DMS 273 (cell line): ENCODE results near the gene NDUFB10.

Source experiments
- DNase-seq: peaks from one replicate; lab custom pipeline; 2025; ENCODE audit not compliant: unreplicated experiment; lab: John Stamatoyannopoulos, UW

The NDUFB10 gene

GRCh38 chr16:1965396-1966001 lies 6.2 kb downstream of the NDUFB10 start:
- peak; percentile 55 for DNase-seq

GRCh38 chr16:1966460-1966859 lies 7.1 kb downstream of the NDUFB10 start, which contains the start of gene RNF151:
Gene RNF151, plus strand, starts transcription at chr16:1966856. Its CDS starts 26 bp downstream, at chr16:1966882.
- no peak for DNase-seq

- no peak for DNase-seq
Observed at GRCh38 chr16:1968146-1968953, 9.0 kb downstream of the NDUFB10 start.

GRCh38 chr16:1971796-1972489 lies 12.6 kb downstream of the NDUFB10 start, which contains the start of gene TBL3:
Gene TBL3, plus strand, starts transcription at chr16:1972053. Its CDS starts 112 bp downstream, at chr16:1972165.
- peak; percentile 98 for DNase-seq

- peak; percentile 68 for DNase-seq
Observed at GRCh38 chr16:1972490-1972877, 13.1 kb downstream of the NDUFB10 start.

- no peak for DNase-seq
Observed at GRCh38 chr16:1973461-1974156, 14.3 kb downstream of the NDUFB10 start.

- no peak for DNase-seq
Observed at GRCh38 chr16:1974157-1975070, 15.1 kb downstream of the NDUFB10 start.

- no peak for DNase-seq
Observed at GRCh38 chr16:1975432-1976215, 16.3 kb downstream of the NDUFB10 start.

GRCh38 chr16:1976216-1976520 lies 16.8 kb downstream of the NDUFB10 start:
- DNase-seq, result no peak

- no peak for DNase-seq
Observed at GRCh38 chr16:1976951-1977874, 17.9 kb downstream of the NDUFB10 start.

- DNase-seq, result no peak
Observed at GRCh38 chr16:1977875-1978268, 18.5 kb downstream of the NDUFB10 start.

- no peak for DNase-seq
Observed at GRCh38 chr16:1978476-1979120, 19.3 kb downstream of the NDUFB10 start.

GRCh38 chr16:1979271-1980029 lies 20.1 kb downstream of the NDUFB10 start:
- peak; percentile 67 for DNase-seq

- peak; percentile 74 for DNase-seq
Observed at GRCh38 chr16:1980030-1980769, 20.9 kb downstream of the NDUFB10 start.

GRCh38 chr16:1980770-1981087 lies 21.4 kb downstream of the NDUFB10 start:
- no peak for DNase-seq

- peak; percentile 65 for DNase-seq
Observed at GRCh38 chr16:1981398-1981836, 22.1 kb downstream of the NDUFB10 start, which contains the start of gene NOXO1. Gene NOXO1, minus strand, starts transcription at chr16:1981469. Its CDS starts 290 bp downstream, at chr16:1981179.
